Measurements from ENCODE around the gene LDHD.

- TF ChIP-seq CTCF (IDR thresholded peaks at IDR 0.05; ENCODE audit: poor library complexity) (no peak), EZH2phosphoT487 (IDR thresholded peaks at IDR 0.05; ENCODE audit: low read depth, severe bottlenecking, unreplicated experiment) (no peak)
Observed at GRCh38 chr16:75113541-75114121, 2.9 kb downstream of the LDHD start.

Measured in hepatocyte (in vitro differentiated cells).